WTC11 (cell line): ENCODE results near the gene GAA. TPM values are rescaled to one million over a fixed set of nuclear protein-coding genes. Genes with fewer than 3 reads are reported as not detected.

Experiments
- ATAC-seq: fragments of 200-7000 bp; cut with Tn5 transposase; 2 replicates; pipeline ENCODE4 v1.10.0; 2021; ENCODE audit warnings: mild to moderate bottlenecking, moderate library complexity
- CTCF ChIA-PET: fragments of 300-600 bp; sonication (Branson Sonifier 250); formaldehyde crosslinking; loops from one replicate; lab custom pipeline; 2021; ENCODE audit warnings: antibody characterized with exemption; lab: Charles Lee
- POLR2A ChIA-PET: fragments of 350-600 bp; sonication (Branson Sonifier 250); formaldehyde crosslinking; loops from one replicate; lab custom pipeline; 2021; ENCODE audit warnings: antibody characterized with exemption; lab: Charles Lee
- DNase-seq: peaks from one replicate; pipeline ENCODE4 v3.0.0; 2021; ENCODE audit warnings: low spot score
- H3K27ac Mint-ChIP-seq: 2 replicates; pipeline ENCODE4 v1.8.0; 2021; ENCODE audit warnings: mixed read lengths
- H3K27me3 Mint-ChIP-seq: 2 replicates; pipeline ENCODE4 v1.8.0; 2021; ENCODE audit warnings: low read depth, mild to moderate bottlenecking, moderate library complexity, mixed read lengths
- H3K36me3 Mint-ChIP-seq: 2 replicates; pipeline ENCODE4 v1.8.0; 2021; ENCODE audit warnings: mixed read lengths
- H3K4me1 Mint-ChIP-seq: 2 replicates; pipeline ENCODE4 v1.8.0; 2022; ENCODE audit warnings: mixed read lengths
- H3K4me3 Mint-ChIP-seq: 2 replicates; pipeline ENCODE4 v1.8.0; 2021; ENCODE audit warnings: mild to moderate bottlenecking, moderate library complexity, mixed read lengths
- H3K9me3 Mint-ChIP-seq: 2 replicates; pipeline ENCODE4 v1.8.0; 2021; ENCODE audit warnings: mixed read lengths
- AFF4 ChIP-seq: sonication (generic); formaldehyde crosslinking; IDR thresholded peaks from 2 replicates; pipeline ENCODE4 v1.8.1; 2023; ENCODE audit warnings: mild to moderate bottlenecking, missing genetic modification reagents, borderline replicate concordance
- ATF1 ChIP-seq: sonication (generic); formaldehyde crosslinking; IDR thresholded peaks from 2 replicates; pipeline ENCODE4 v1.8.1; 2023; ENCODE audit warnings: mild to moderate bottlenecking, moderate library complexity, missing genetic modification reagents
- CREB1 ChIP-seq: sonication (generic); formaldehyde crosslinking; IDR thresholded peaks from 2 replicates; pipeline ENCODE4 v1.8.0; 2023; ENCODE audit warnings: mild to moderate bottlenecking, missing genetic modification reagents
- E2F4 ChIP-seq: sonication (generic); formaldehyde crosslinking; IDR thresholded peaks from 2 replicates; pipeline ENCODE4 v1.8.1; 2022; ENCODE audit warnings: low read depth, mild to moderate bottlenecking, moderate library complexity, missing genetic modification reagents, borderline replicate concordance
- E2F5 ChIP-seq: sonication (generic); formaldehyde crosslinking; IDR thresholded peaks from 2 replicates; pipeline ENCODE4 v1.8.1; 2022; ENCODE audit warnings: mild to moderate bottlenecking, moderate library complexity, missing genetic modification reagents
- ETV6 ChIP-seq: sonication (generic); formaldehyde crosslinking; IDR thresholded peaks from 2 replicates; pipeline ENCODE4 v1.8.1; 2022; ENCODE audit warnings: mild to moderate bottlenecking, missing genetic modification reagents
- FOXK1 ChIP-seq: sonication (generic); formaldehyde crosslinking; IDR thresholded peaks from 2 replicates; pipeline ENCODE4 v1.8.0; 2022; ENCODE audit warnings: mild to moderate bottlenecking, moderate library complexity, missing genetic modification reagents
- GABPB1 ChIP-seq: sonication (generic); formaldehyde crosslinking; IDR thresholded peaks from 2 replicates; pipeline ENCODE4 v1.8.1; 2023; ENCODE audit warnings: mild to moderate bottlenecking, missing genetic modification reagents
- GTF2I ChIP-seq: fragments of 250-450 bp; sonication (Bioruptor Pico); conservative IDR thresholded peaks from 2 replicates; pipeline ENCODE4 v1.4.0; 2021; ENCODE audit warnings: mild to moderate bottlenecking
- HMGA2 ChIP-seq: fragments of 250-450 bp; sonication (Bioruptor Pico); IDR thresholded peaks from 2 replicates; pipeline ENCODE4 v1.4.0; 2021; ENCODE audit warnings: mild to moderate bottlenecking, moderate library complexity
- NFATC4 ChIP-seq: fragments of 250-450 bp; sonication (Bioruptor Pico); IDR thresholded peaks from 2 replicates; pipeline ENCODE4 v1.9.0; 2021; ENCODE audit warnings: mild to moderate bottlenecking
- NR1H2 ChIP-seq: sonication (generic); formaldehyde crosslinking; IDR thresholded peaks from 2 replicates; pipeline ENCODE4 v1.9.0; 2021; ENCODE audit warnings: mild to moderate bottlenecking, moderate library complexity, missing genetic modification reagents
- NR3C1 ChIP-seq: sonication (generic); formaldehyde crosslinking; conservative IDR thresholded peaks from 2 replicates; pipeline ENCODE4 v1.8.1; 2023; ENCODE audit warnings: low read depth, mild to moderate bottlenecking, missing genetic modification reagents
- SMAD3 ChIP-seq: sonication (generic); formaldehyde crosslinking; IDR thresholded peaks from 2 replicates; pipeline ENCODE4 v1.8.0; 2022; ENCODE audit warnings: missing genetic modification reagents, mild to moderate bottlenecking, borderline replicate concordance
- TP53 ChIP-seq: sonication (generic); formaldehyde crosslinking; IDR thresholded peaks from 2 replicates; pipeline ENCODE4 v1.8.1; 2023; ENCODE audit warnings: mild to moderate bottlenecking, missing genetic modification reagents
- USF2 ChIP-seq: sonication (generic); formaldehyde crosslinking; IDR thresholded peaks from 2 replicates; pipeline ENCODE4 v1.8.1; 2023; ENCODE audit warnings: mild to moderate bottlenecking, missing genetic modification reagents, moderate library complexity
- ZBTB43 ChIP-seq: sonication (generic); formaldehyde crosslinking; IDR thresholded peaks from 2 replicates; pipeline ENCODE4 v1.8.1; 2023; ENCODE audit warnings: mild to moderate bottlenecking, missing genetic modification reagents
- ZMAT4 ChIP-seq: fragments of 250-450 bp; sonication (Bioruptor Pico); IDR thresholded peaks from 2 replicates; pipeline ENCODE4 v1.9.0; 2021; ENCODE audit warnings: mild to moderate bottlenecking
- ZNF263 ChIP-seq: sonication (generic); formaldehyde crosslinking; IDR thresholded peaks from 2 replicates; pipeline ENCODE4 v1.8.1; 2022; ENCODE audit warnings: low read depth, mild to moderate bottlenecking, moderate library complexity, missing genetic modification reagents
- ZNF281 ChIP-seq: sonication (generic); formaldehyde crosslinking; IDR thresholded peaks from 2 replicates; pipeline ENCODE4 v1.8.0; 2023; ENCODE audit warnings: mild to moderate bottlenecking, missing genetic modification reagents
- ZNF425 ChIP-seq: fragments of 250-450 bp; sonication (Bioruptor Pico); conservative IDR thresholded peaks from 2 replicates; pipeline ENCODE4 v1.9.0; 2021; ENCODE audit warnings: mild to moderate bottlenecking
- total RNA-seq: library from RNA; stranded (reverse); gene quantifications from 3 replicates; pipeline ENCODE4 v1.2.3, GENCODE V29; 2021

GAA gene
- total RNA-seq, 1 experiment from 2014 or later = 91.6 TPM

GRCh38 chr17:80133626-80133970, 32.2 kb downstream of the GAA start (continued):
- TF ChIP-seq ZNF425 (CRISPR knock-in tag) (no peak), ZBTB43 (CRISPR knock-in tag) (no peak), SMAD3 (CRISPR knock-in tag) (no peak), CREB1 (CRISPR knock-in tag) (no peak), NR3C1 (CRISPR knock-in tag) (no peak)

- no peaks in the 10 kb centered on the region for H3K4me1 Mint-ChIP-seq
- H3K27ac Mint-ChIP-seq = no peak overlapping the region
- peaks cover 88% of the 10 kb centered on the region for H3K36me3 Mint-ChIP-seq
- no peak for TF ChIP-seq E2F5
- TF ChIP-seq GABPB1 (CRISPR knock-in tag) = no peak
- TF ChIP-seq HMGA2 (CRISPR knock-in tag) = no peak
- no peak for TF ChIP-seq ETV6 (CRISPR knock-in tag)
- TF ChIP-seq E2F4 = no peak
- TF ChIP-seq ZNF263 (CRISPR knock-in tag) = no peak
- TF ChIP-seq ATF1 (CRISPR knock-in tag) = no peak
- no peak for TF ChIP-seq NR1H2
- no peak for TF ChIP-seq TP53
- TF ChIP-seq AFF4 (CRISPR knock-in tag) = no peak
- H3K9me3 Mint-ChIP-seq = no peaks in the 10 kb centered on the region
- H3K27me3 Mint-ChIP-seq = no peaks in the 10 kb centered on the region
- no peak for ATAC-seq
- no peak overlapping the region for H3K4me3 Mint-ChIP-seq
- ChIA-PET CTCF (no interaction called here), POLR2A (no interaction called here)
- no peak for DNase-seq
Measured at GRCh38 chr17:80137131-80137530, 35.8 kb downstream of the GAA start.

GRCh38 chr17:80138856-80139426, 37.6 kb downstream of the GAA start:
- H3K9me3 Mint-ChIP-seq = no peaks in the 10 kb centered on the region
- POLR2A ChIA-PET = no interaction called here
- ATAC-seq = no peak
- no peak for DNase-seq
- CTCF ChIA-PET = interaction anchor here (0.9 kb wide), 1 partner anchor 37 kb away, joined by 6 read pairs; the partner anchor contains the start of gene GAA
- H3K36me3 Mint-ChIP-seq = peaks cover 92% of the 10 kb centered on the region
- H3K4me3 Mint-ChIP-seq = no peak overlapping the region
- no peaks in the 10 kb centered on the region for H3K27me3 Mint-ChIP-seq
- H3K4me1 Mint-ChIP-seq = no peaks in the 10 kb centered on the region
- H3K27ac Mint-ChIP-seq = no peak overlapping the region
- no peak for TF ChIP-seq FOXK1
- TF ChIP-seq ATF1 (CRISPR knock-in tag) = no peak
- TF ChIP-seq GTF2I (CRISPR knock-in tag) = no peak
- no peak for TF ChIP-seq NFATC4
- TF ChIP-seq ZNF281 (CRISPR knock-in tag) = no peak
- TF ChIP-seq ZMAT4 (CRISPR knock-in tag) = no peak
- TF ChIP-seq USF2 = no peak
